ENCODE results near the gene SFMBT2.
A peak's percentile ranks its signal among the peaks of the same experiment; 100 is the strongest.

SFMBT2 gene

GRCh38 chr10:7296648-7297047 lies 114.2 kb downstream of the SFMBT2 start:
- no peak for TF ChIP-seq CTCF (IDR thresholded peaks at IDR 0.05; ENCODE audit: control insufficient read depth, extremely low read depth, insufficient read depth)
- no peak overlapping the region for H3K4me3 ChIP-seq (ENCODE audit: low read depth, low read length)
- DNase-seq (ENCODE audit: low read depth), result no peak

- TF ChIP-seq CTCF (IDR thresholded peaks at IDR 0.05; ENCODE audit: control insufficient read depth, extremely low read depth, insufficient read depth), result no peak
- no peak for DNase-seq (ENCODE audit: low read depth)
- no peak overlapping the region for H3K4me3 ChIP-seq (ENCODE audit: low read depth, low read length)
Measured at GRCh38 chr10:7296076-7296475, 114.8 kb downstream of the SFMBT2 start.

- H3K4me3 ChIP-seq (ENCODE audit: low read depth, low read length), result no peak overlapping the region
- DNase-seq (ENCODE audit: low read depth), result no peak
- TF ChIP-seq CTCF (IDR thresholded peaks at IDR 0.05; ENCODE audit: control insufficient read depth, extremely low read depth, insufficient read depth), result no peak
Measured at GRCh38 chr10:7293378-7293920, 117.4 kb downstream of the SFMBT2 start.

GRCh38 chr10:7291487-7292270 lies 119.2 kb downstream of the SFMBT2 start:
- TF ChIP-seq CTCF (IDR thresholded peaks at IDR 0.05; ENCODE audit: control insufficient read depth, extremely low read depth, insufficient read depth), result no peak
- no peak for DNase-seq (ENCODE audit: low read depth)
- H3K4me3 ChIP-seq (ENCODE audit: low read depth, low read length), result no peak overlapping the region

GRCh38 chr10:7288060-7288690 lies 122.7 kb downstream of the SFMBT2 start:
- H3K4me3 ChIP-seq (ENCODE audit: low read depth, low read length), result no peak overlapping the region
- TF ChIP-seq CTCF (IDR thresholded peaks at IDR 0.05; ENCODE audit: control insufficient read depth, extremely low read depth, insufficient read depth), result no peak

GRCh38 chr10:7287377-7287776 lies 123.5 kb downstream of the SFMBT2 start:
- no peak for TF ChIP-seq CTCF (IDR thresholded peaks at IDR 0.05; ENCODE audit: control insufficient read depth, extremely low read depth, insufficient read depth)
- no peak overlapping the region for H3K4me3 ChIP-seq (ENCODE audit: low read depth, low read length)
- no peak for DNase-seq (ENCODE audit: low read depth)

More at GRCh38 chr10:7288060-7288690, 122.7 kb downstream of the SFMBT2 start:
- peak; percentile 55 for DNase-seq (ENCODE audit: low read depth)

Measured in LNCaP clone FGC (cell line).